Activated T-helper 9 cell treated with anti-CD3 and anti-CD28 coated beads, Interleukin-2, amount 50 U/mL, for 16 hours (primary cell): ENCODE results near the gene PCDH15.

ENCODE experiments used
- DNase-seq: peaks from one replicate; pipeline ENCODE4 v3.0.0-alpha.2; 2020; ENCODE audit warnings: low read depth

The PCDH15 gene

GRCh38 chr10:54708021-54708420, 93.0 kb downstream of the PCDH15 start:
- no peak for DNase-seq

- no peak for DNase-seq
These were observed 98.2 kb downstream of the PCDH15 start for GRCh38 chr10:54702583-54703485.

GRCh38 chr10:54691331-54691730, 109.7 kb downstream of the PCDH15 start:
- DNase-seq, result no peak

- DNase-seq, result no peak
These were observed 118.5 kb downstream of the PCDH15 start for GRCh38 chr10:54682554-54682953.

GRCh38 chr10:54681136-54681535, 119.9 kb downstream of the PCDH15 start:
- DNase-seq, result no peak

- DNase-seq, result no peak
These were observed 133.9 kb downstream of the PCDH15 start for GRCh38 chr10:54667136-54667535.

GRCh38 chr10:54666192-54666591, 134.8 kb downstream of the PCDH15 start:
- DNase-seq, result no peak

- no peak for DNase-seq
These were observed 135.9 kb downstream of the PCDH15 start for GRCh38 chr10:54665095-54665494.

- no peak for DNase-seq
These were observed 140.6 kb downstream of the PCDH15 start for GRCh38 chr10:54660397-54660796.

- no peak for DNase-seq
These were observed 144.4 kb downstream of the PCDH15 start for GRCh38 chr10:54656643-54657042.

GRCh38 chr10:54653518-54653917, 147.5 kb downstream of the PCDH15 start:
- DNase-seq, result no peak

- DNase-seq, result no peak
These were observed 150.5 kb downstream of the PCDH15 start for GRCh38 chr10:54650547-54650946.

GRCh38 chr10:54622017-54622416, 179.0 kb downstream of the PCDH15 start:
- DNase-seq, result no peak

- DNase-seq, result no peak
These were observed 180.7 kb downstream of the PCDH15 start for GRCh38 chr10:54620352-54620751.

GRCh38 chr10:54614072-54614471, 187.0 kb downstream of the PCDH15 start:
- no peak for DNase-seq

GRCh38 chr10:54613162-54613561, 187.9 kb downstream of the PCDH15 start:
- no peak for DNase-seq

- no peak for DNase-seq
These were observed 191.6 kb downstream of the PCDH15 start for GRCh38 chr10:54609423-54609822.

GRCh38 chr10:54607983-54608382, 193.0 kb downstream of the PCDH15 start:
- no peak for DNase-seq

GRCh38 chr10:54594289-54594688, 206.7 kb downstream of the PCDH15 start:
- no peak for DNase-seq

GRCh38 chr10:54587971-54588370, 213.1 kb downstream of the PCDH15 start:
- no peak for DNase-seq

GRCh38 chr10:54585572-54585971, 215.5 kb downstream of the PCDH15 start:
- DNase-seq, result no peak

- no peak for DNase-seq
These were observed 223.3 kb downstream of the PCDH15 start for GRCh38 chr10:54577682-54578081.

GRCh38 chr10:54576541-54576940, 224.5 kb downstream of the PCDH15 start:
- DNase-seq, result no peak

- no peak for DNase-seq
These were observed 241.5 kb downstream of the PCDH15 start for GRCh38 chr10:54559498-54559897.
